ENCODE data around the gene HIVEP2.

DNA sequence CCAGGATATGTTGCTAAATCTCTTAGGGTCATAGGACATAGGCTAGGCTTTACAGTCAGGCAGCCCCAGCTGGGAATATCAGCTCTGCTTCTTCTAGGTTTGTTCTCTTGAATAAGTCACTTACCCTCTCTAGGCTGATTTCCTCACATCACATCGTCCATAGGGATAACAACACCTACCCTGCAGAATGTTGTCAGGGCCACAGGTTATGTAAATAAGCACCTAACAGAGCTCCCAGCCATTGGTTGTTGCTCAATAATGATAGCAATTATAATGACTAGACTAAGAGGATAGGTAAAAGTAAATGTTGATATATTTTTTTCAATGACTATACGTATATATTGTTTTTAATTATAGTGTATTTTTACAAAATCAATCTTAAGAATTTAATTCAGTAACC lies 135.0 kb downstream of the HIVEP2 start:
- no peak for TF ChIP-seq CTCF (IDR thresholded peaks at IDR 0.05)
- no peak for TF ChIP-seq POLR2A (IDR thresholded peaks at IDR 0.05)
